ENCODE data around the gene RADIL. TPM values are rescaled to one million over a fixed set of nuclear protein-coding genes. Genes with fewer than 3 reads are reported as not detected.

RADIL gene
- total RNA-seq, 3 donors from 2014 or later: 0.35 to 7.4 (median 1.1) TPM

DNA sequence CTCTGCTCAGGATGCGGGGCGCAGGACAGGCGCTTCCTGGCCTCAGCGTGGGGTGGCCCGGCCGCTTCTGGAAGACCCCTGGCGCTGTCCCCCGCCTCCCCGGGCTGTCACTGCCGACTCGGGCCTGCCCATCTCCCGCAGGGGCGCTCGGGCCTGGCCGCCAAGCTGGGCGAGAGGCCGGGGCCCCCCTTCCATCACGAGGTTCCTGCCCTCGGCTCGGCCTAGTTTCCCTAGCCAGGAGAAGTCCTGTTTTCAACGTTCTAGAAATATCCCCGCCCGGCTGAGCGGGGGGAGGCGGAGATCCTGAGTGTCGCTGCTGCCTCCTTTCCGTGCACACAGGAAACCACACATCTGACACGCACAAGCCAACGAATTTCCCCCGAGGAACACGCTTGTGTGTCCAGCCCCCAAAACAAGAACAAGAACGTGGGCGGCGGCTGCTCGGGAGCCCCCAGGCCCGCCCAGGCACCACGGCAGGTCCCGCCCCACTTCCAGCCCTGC is 74.4 kb downstream of the RADIL start:
- DNase-seq: peak in 1 of 3 donors; percentile 37
- Histone ChIP-seq H3K36me3 (ENCODE audit: low read depth) (no peaks in the 10 kb centered on the region), H3K9me3 (no peaks in the 10 kb centered on the region), H3K4me3 (no peak overlapping the region), H3K4me1 (ENCODE audit: low read depth) (no peaks in the 10 kb centered on the region)
- TF ChIP-seq, protein P1, sequence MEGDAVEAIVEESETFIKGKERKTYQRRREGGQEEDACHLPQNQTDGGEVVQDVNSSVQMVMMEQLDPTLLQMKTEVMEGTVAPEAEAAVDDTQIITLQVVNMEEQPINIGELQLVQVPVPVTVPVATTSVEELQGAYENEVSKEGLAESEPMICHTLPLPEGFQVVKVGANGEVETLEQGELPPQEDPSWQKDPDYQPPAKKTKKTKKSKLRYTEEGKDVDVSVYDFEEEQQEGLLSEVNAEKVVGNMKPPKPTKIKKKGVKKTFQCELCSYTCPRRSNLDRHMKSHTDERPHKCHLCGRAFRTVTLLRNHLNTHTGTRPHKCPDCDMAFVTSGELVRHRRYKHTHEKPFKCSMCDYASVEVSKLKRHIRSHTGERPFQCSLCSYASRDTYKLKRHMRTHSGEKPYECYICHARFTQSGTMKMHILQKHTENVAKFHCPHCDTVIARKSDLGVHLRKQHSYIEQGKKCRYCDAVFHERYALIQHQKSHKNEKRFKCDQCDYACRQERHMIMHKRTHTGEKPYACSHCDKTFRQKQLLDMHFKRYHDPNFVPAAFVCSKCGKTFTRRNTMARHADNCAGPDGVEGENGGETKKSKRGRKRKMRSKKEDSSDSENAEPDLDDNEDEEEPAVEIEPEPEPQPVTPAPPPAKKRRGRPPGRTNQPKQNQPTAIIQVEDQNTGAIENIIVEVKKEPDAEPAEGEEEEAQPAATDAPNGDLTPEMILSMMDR (IDR thresholded peaks at IDR 0.05): no peak
- no peak for ATAC-seq
- intact Hi-C loops (cut with DNase I, micrococcal nuclease): no loop called here

DNA sequence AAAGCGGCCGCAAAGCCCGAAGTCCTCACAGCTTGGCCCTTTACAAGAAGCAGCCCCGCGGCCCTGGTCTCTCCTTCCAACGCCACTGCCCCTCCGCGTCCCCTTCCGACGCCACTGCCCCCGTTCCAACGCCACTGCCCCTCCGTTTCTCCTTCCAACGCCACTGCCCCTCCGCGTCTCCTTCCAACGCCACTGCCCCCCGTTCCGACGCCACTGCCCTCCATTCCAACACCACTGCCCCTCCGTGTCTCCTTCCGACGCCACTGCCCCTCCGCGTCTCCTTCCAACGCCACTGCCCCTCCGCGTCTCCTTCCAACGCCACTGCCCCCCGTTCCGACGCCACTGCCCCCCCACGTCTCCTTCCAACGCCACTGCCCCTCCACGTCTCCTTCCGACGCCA is 75.0 kb downstream of the RADIL start:
- intact Hi-C loops (cut with DNase I, micrococcal nuclease): no loop called here
- DNase-seq: no peak
- Histone ChIP-seq H3K36me3 (ENCODE audit: low read depth) (no peaks in the 10 kb centered on the region), H3K4me3 (no peak overlapping the region), H3K4me1 (ENCODE audit: low read depth) (no peaks in the 10 kb centered on the region), H3K9me3 (no peaks in the 10 kb centered on the region)
- TF ChIP-seq, protein P1 (IDR thresholded peaks at IDR 0.05): no peak
- no peak for ATAC-seq

DNA sequence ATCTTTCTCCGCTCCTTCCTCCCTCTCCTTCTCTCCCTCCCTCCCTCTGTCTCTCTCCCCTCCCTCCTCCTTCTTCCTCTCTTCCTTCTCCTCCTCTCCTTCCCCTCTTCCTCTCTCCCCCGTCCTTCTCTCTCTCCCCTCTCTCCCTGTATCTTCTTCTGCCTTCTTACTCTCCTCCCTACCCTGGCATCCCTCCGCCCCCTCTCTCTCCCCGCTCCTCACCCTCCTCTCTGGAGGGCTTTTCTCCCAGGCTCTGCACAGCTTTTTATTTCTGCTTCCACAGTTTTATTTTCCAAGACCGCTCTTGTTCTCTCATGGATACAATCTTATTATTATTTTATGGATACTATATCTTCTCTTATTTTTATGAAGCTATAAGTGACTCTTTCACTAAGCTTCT is 75.5 kb downstream of the RADIL start:
- DNase-seq (no peak), ATAC-seq (no peak)
- Histone ChIP-seq H3K4me1 (ENCODE audit: low read depth) (no peaks in the 10 kb centered on the region), H3K4me3 (no peak overlapping the region), H3K36me3 (ENCODE audit: low read depth) (no peaks in the 10 kb centered on the region), H3K9me3 (no peaks in the 10 kb centered on the region)
- TF ChIP-seq, protein P1 (IDR thresholded peaks at IDR 0.05): no peak
- intact Hi-C loops (cut with DNase I, micrococcal nuclease): no loop called here

DNA sequence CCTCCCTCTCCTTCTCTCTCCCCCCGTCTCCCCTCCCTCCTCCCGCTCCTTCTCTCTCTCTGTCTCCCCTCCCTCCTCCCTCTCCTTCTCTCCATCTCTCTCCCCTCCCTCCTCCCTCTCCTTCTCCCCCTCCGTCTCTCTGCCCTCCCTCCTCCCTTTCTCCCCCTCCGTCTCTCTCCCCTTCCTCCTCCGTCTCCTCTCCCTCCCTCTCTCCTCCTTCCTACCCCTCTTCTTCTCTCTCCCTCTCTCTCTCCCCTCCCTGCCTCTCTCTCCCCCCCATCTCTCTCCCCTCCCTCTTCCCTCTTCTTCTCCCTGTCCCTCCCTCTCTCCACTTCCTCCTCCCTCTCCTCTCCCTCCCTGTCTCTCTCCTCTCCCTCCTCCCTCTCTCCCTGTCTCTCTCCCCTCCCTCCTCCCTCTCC is 75.9 kb downstream of the RADIL start:
- intact Hi-C loops (cut with DNase I, micrococcal nuclease): no loop called here
- TF ChIP-seq, protein P1 (IDR thresholded peaks at IDR 0.05): no peak
- Histone ChIP-seq H3K9me3 (no peaks in the 10 kb centered on the region), H3K4me1 (ENCODE audit: low read depth) (no peaks in the 10 kb centered on the region), H3K4me3 (no peak overlapping the region), H3K36me3 (ENCODE audit: low read depth) (no peaks in the 10 kb centered on the region)
- ATAC-seq (no peak), DNase-seq (no peak)

DNA sequence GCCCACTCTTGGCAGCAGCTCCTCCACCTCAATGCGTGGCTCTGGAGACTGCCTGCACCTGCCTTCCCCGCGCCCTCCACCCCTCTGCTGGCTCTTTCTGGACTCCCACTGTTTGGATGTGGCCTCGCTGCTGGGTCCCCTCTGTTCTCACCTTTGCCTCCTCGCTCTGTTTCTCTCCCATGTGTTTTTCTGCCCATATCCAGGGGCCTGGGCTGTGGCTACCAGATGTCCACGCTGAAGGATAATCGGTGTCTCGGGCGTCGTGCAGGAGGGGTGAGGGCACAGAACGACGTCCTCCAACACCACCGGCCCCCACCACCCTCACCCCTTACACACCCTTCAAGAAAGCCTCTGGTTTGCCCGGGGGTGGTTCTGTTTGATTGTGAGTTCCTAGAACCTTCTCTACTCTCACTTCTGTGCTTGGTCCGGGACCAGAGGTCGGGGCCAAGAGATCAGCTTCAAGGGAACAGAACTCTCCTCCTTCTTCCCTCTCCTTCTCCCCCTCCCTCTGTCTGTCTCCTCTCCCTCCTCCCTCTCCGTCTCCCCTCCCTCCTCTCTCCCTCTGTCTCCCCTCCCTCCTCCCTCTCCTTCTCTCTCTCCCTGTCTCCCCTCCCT is 76.4 kb downstream of the RADIL start:
- Histone ChIP-seq H3K36me3 (ENCODE audit: low read depth) (no peaks in the 10 kb centered on the region), H3K4me1 (ENCODE audit: low read depth) (no peaks in the 10 kb centered on the region), H3K4me3 (no peak overlapping the region), H3K9me3 (no peaks in the 10 kb centered on the region)
- ATAC-seq: no peak
- no peak for DNase-seq
- TF ChIP-seq, protein P1 (IDR thresholded peaks at IDR 0.05): no peak
- intact Hi-C loops (cut with DNase I, micrococcal nuclease): no loop called here

DNA sequence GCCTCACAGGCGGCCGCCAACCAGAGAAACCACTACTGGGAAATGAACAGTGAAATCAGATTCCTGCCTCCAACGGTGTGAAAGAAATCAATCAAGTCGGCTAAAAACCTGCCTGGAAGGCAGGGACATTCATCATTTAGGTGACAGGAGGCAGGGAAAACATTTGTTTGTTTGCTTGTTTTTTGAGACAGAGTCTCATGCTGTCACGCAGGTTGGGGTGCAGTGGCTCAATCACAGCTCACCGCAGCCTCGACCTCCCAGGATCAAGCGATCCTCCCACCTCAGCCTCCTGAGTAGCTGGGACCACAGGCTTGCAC is 77.6 kb downstream of the RADIL start:
- H3K36me3 ChIP-seq (ENCODE audit: low read depth): no peaks in the 10 kb centered on the region
- intact Hi-C loops (cut with DNase I, micrococcal nuclease): no loop called here
- no peaks in the 10 kb centered on the region for H3K4me1 ChIP-seq (ENCODE audit: low read depth)
- ATAC-seq (no peak), DNase-seq (no peak)
- TF ChIP-seq, protein P1 (IDR thresholded peaks at IDR 0.05): no peak
- no peak overlapping the region for H3K4me3 ChIP-seq
- no peaks in the 10 kb centered on the region for H3K9me3 ChIP-seq
